BE2C (cell line): Measurements from ENCODE around the gene MROH2B.
"Not testable (repeated sequence)": the region's sequence is repeated elsewhere in the genome, so short reads cannot be mapped to it uniquely, and the experiment has no call there.

Source experiments
- DNase-seq: peaks from one replicate; pipeline ENCODE4 v3.0.0-alpha.2; 2020
- H3K27me3 ChIP-seq: fragments of 250-450 bp; sonication (Bioruptor Pico); 2 replicates; pipeline ENCODE4 v1.5.1; 2020; ENCODE audit warnings: mild to moderate bottlenecking
- H3K36me3 ChIP-seq: fragments of 250-450 bp; sonication (Bioruptor Pico); 2 replicates; pipeline ENCODE4 v1.5.1; 2020; ENCODE audit warnings: mild to moderate bottlenecking
- H3K4me1 ChIP-seq: fragments of 250-450 bp; sonication (Bioruptor Pico); 2 replicates; pipeline ENCODE4 v1.5.1; 2020
- H3K4me3 ChIP-seq: 2 replicates; pipeline ENCODE4 v1.5.1; 2011; ENCODE audit warnings: low read depth, low read length
- H3K9me3 ChIP-seq: fragments of 250-450 bp; sonication (Bioruptor Pico); 2 replicates; pipeline ENCODE4 v1.5.1; 2020
- TF ChIP-seq, protein P1 (sequence below): IDR thresholded peaks from 2 replicates; pipeline ENCODE4 v1.5.1; 2012; ENCODE audit warnings: mild to moderate bottlenecking, low read depth, low read length

MROH2B gene

DNA sequence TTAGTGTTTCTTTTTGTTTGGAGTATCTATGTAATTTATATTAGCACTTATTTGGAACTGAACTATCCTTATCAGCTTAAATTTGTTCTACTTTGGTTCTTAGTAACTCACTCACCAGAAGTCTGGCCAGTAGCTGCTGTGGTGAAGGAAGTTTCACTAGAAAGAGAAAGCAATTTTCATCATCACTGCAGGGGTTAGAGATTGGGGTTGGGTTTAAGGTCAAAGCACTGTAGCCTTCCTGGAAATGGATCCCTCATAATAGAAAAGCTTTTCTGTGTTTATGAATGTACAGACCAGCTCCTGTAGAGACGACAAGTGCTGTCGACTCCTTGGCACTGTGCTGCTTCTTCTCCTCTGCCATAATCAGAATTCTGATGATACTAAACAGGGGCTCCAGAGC is 22.2 kb downstream of the MROH2B start:
- no peaks in the 10 kb centered on the region for H3K9me3 ChIP-seq
- H3K4me3 ChIP-seq, result no peak overlapping the region
- no peaks in the 10 kb centered on the region for H3K4me1 ChIP-seq
- no peaks in the 10 kb centered on the region for H3K36me3 ChIP-seq
- TF ChIP-seq, protein P1, sequence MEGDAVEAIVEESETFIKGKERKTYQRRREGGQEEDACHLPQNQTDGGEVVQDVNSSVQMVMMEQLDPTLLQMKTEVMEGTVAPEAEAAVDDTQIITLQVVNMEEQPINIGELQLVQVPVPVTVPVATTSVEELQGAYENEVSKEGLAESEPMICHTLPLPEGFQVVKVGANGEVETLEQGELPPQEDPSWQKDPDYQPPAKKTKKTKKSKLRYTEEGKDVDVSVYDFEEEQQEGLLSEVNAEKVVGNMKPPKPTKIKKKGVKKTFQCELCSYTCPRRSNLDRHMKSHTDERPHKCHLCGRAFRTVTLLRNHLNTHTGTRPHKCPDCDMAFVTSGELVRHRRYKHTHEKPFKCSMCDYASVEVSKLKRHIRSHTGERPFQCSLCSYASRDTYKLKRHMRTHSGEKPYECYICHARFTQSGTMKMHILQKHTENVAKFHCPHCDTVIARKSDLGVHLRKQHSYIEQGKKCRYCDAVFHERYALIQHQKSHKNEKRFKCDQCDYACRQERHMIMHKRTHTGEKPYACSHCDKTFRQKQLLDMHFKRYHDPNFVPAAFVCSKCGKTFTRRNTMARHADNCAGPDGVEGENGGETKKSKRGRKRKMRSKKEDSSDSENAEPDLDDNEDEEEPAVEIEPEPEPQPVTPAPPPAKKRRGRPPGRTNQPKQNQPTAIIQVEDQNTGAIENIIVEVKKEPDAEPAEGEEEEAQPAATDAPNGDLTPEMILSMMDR, result no peak
- DNase-seq, result no peak
- no peaks in the 10 kb centered on the region for H3K27me3 ChIP-seq

DNA sequence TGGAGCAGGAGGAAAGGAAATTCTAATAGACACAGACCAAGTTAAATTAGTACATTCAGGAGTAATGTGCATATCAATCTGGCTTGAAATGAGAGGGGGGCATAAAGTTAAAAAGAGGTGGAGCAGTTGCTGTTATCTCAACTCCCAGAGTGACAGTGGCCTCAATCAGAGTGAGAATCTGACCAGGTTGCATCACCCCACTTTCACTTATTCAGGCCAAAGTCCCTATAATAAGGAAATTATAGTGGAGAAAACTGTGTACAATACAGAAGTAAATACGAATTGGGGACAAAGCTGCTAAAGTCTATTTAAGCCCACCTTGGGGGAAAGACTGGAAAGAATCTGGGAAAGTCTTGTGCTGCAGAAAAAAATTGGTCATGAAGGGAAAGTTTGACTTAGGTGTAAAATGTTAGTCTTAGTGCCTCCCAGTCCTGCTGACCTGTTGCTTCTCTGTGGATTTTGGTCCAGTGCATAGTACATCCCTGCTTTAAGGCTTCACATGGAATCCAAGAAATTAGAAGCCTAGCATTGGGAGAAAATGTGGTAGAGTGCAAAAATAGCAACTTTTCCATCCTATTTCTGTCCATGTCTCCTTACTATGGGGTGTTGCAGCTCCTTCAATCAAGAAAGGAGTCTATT is 27.9 kb downstream of the MROH2B start:
- TF ChIP-seq, protein P1, result no peak
- Histone ChIP-seq H3K9me3 (no peaks in the 10 kb centered on the region), H3K36me3 (no peaks in the 10 kb centered on the region), H3K4me3 (no peak overlapping the region), H3K27me3 (no peaks in the 10 kb centered on the region), H3K4me1 (no peaks in the 10 kb centered on the region)
- DNase-seq, result no peak

DNA sequence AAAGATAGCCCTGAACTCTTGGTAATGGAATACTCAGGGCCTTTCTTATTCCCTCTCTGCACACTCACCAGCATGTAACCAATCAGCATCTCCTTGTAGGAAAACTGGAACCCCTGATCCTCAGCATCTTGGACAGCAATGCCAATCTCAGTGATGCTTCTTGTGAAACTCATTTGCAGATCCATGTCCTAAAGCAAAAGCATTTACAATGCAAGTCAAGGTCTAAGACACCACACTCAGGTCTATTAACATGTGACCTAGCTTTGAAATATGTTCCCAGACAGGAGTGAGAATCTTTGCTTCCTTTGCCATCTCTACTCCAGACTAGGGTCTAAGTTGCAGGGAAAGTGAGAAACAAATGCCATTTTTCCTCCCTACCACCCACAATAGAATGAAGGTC is 38.2 kb downstream of the MROH2B start:
- Histone ChIP-seq H3K36me3 (no peaks in the 10 kb centered on the region), H3K9me3 (no peaks in the 10 kb centered on the region), H3K27me3 (no peaks in the 10 kb centered on the region), H3K4me1 (no peaks in the 10 kb centered on the region), H3K4me3 (no peak overlapping the region)
- TF ChIP-seq, protein P1, result no peak
- DNase-seq, result no peak

DNA sequence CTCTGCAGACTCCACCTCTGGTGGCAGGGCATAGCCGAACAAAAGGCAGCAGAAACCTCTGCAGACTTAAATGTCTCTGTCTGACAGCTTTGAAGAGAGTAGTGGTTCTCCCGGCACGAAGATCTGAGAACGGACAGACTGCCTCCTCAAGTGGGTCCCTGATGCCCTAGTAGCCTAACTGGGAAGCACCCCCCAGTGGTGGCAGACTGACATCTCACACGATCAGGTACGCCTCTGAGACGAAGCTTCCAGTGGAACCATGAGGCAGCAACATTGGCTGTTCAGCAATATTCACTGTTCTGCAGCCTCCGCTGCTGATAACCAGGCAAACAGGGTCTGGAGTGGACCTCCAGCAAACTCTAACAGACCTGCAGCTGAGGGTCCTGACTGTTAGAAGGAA is 48.5 kb downstream of the MROH2B start:
- not testable (repeated sequence) for H3K27me3 ChIP-seq, H3K36me3 ChIP-seq, DNase-seq, H3K4me1 ChIP-seq, H3K9me3 ChIP-seq, H3K4me3 ChIP-seq

DNA sequence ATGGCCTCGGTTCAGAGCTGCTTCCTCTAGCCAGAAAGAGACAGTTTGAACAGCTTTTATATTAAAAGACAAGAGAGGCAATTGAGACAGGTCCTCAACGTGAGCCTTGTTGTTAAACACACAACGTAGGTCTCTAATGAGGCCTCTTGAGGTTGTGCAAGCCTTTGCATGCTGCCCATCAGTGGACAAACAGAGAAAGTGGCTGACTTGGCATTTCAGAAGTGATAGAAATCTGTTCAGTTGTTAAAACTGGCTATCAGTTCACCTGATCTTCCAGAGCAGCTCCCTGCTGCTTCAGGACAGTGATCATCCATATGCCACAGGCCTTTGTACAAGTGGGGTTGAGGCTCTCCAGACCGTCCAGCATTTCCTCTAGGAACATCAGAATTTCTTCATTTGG is 58.8 kb downstream of the MROH2B start:
- peak; percentile 14 for DNase-seq
- Histone ChIP-seq H3K4me1 (peaks cover 25% of the 10 kb centered on the region), H3K36me3 (no peaks in the 10 kb centered on the region), H3K9me3 (no peaks in the 10 kb centered on the region), H3K27me3 (no peaks in the 10 kb centered on the region), H3K4me3 (no peak overlapping the region)
- TF ChIP-seq, protein P1, result no peak

DNA sequence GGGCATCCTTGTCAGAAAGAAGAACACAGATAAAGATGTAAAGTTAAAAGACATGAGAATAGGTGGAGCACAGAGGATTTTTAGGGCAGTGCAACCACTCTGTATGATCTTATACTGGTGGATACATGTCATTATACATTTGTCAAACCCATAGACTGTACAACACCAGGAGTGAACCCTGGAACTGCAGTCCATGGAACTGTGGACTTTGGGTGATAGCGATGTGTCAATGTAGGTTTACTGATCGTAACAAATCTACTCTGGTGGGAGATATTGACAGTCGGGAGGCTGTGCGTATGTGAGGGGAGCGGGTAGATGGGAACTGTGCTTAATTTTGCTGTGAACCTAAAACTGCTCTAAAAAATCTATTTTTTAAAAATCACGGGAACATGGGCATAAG is 60.6 kb downstream of the MROH2B start:
- TF ChIP-seq, protein P1, result no peak
- no peaks in the 10 kb centered on the region for H3K36me3 ChIP-seq
- H3K9me3 ChIP-seq, result no peaks in the 10 kb centered on the region
- H3K4me3 ChIP-seq, result no peak overlapping the region
- no peak for DNase-seq
- peaks cover 25% of the 10 kb centered on the region for H3K4me1 ChIP-seq
- H3K27me3 ChIP-seq, result no peaks in the 10 kb centered on the region

DNA sequence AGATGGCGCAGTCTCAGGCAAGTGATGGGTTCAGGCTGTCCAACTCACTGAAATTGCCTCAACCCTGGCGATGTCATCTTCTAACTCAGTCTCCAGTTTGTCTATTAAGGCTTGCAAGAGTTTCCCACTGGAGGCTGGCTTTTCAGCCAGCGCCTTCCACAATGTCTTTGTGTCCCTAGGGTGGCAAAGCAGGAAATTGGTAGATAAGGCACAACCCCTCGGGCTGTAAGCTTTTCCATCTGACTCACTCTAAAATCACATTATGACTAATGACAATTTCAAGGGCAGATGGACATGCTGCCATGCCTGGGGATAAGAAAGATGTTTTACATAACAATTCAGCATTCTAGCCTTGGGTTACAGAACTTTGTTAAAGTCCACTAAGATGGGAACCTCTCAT is 61.9 kb downstream of the MROH2B start:
- H3K9me3 ChIP-seq, result no peaks in the 10 kb centered on the region
- peaks cover 25% of the 10 kb centered on the region for H3K4me1 ChIP-seq
- no peaks in the 10 kb centered on the region for H3K36me3 ChIP-seq
- H3K4me3 ChIP-seq, result no peak overlapping the region
- peak; percentile 83 for DNase-seq
- TF ChIP-seq, protein P1, result no peak
- no peaks in the 10 kb centered on the region for H3K27me3 ChIP-seq
